ENCODE data around the gene ADAM11.
"Not testable (repeated sequence)": the region's sequence is repeated elsewhere in the genome, so short reads cannot be mapped to it uniquely, and the experiment has no call there.

The ADAM11 gene

DNA sequence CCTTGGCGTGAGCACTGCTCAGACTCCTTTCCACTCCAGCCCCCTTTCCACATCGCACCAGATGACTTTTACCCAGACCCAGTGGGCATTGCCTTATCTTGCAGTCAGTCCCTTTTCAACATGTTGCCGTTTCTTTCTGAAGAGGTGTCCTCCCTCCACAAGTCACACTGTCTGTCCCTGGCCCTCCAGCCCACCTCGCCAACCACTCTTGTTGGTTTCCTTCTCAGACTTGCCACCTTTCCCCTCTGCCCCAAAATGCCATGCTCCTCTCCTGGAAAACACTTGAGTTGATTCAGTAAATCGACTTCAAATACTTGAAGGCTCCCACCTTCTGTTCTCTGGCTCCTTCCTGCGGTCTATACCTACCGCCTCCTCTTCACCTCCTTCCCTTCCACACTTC, 7.5 kb upstream of the ADAM11 start:
- no peak overlapping the region for H3K4me3 ChIP-seq (ENCODE audit: low read depth, low read length)
- DNase-seq (ENCODE audit: low read depth): no peak
- in situ Hi-C loops (cut with HindIII; ENCODE audit: low sequenced_read_pairs): loop anchor here (5.0 kb wide), 1 partner anchor 91 kb away; no protein-coding TSS in a partner anchor
- TF ChIP-seq, protein P1, sequence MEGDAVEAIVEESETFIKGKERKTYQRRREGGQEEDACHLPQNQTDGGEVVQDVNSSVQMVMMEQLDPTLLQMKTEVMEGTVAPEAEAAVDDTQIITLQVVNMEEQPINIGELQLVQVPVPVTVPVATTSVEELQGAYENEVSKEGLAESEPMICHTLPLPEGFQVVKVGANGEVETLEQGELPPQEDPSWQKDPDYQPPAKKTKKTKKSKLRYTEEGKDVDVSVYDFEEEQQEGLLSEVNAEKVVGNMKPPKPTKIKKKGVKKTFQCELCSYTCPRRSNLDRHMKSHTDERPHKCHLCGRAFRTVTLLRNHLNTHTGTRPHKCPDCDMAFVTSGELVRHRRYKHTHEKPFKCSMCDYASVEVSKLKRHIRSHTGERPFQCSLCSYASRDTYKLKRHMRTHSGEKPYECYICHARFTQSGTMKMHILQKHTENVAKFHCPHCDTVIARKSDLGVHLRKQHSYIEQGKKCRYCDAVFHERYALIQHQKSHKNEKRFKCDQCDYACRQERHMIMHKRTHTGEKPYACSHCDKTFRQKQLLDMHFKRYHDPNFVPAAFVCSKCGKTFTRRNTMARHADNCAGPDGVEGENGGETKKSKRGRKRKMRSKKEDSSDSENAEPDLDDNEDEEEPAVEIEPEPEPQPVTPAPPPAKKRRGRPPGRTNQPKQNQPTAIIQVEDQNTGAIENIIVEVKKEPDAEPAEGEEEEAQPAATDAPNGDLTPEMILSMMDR (IDR thresholded peaks at IDR 0.05; ENCODE audit: low read depth, low read length, missing control alignments): no peak

DNA sequence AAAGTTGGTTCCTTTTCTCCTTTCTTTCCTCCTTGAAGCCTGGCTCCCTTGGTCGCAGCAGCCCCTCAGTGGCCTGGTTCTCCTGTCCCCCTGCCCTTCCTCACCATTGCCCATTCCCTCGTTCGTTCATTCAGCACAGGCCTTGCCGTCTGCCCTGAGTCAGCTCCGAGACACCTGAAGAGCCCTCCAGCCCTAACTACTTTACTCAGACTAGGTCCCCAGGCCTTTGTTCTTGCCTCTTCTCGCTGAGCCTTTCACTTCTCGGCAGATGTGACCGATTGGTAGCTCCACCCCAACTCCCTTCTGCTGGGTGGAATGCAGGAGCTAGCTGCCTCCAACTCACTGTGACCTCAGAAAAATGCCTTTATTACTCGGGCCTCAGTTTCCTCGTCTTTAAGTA, 7.0 kb upstream of the ADAM11 start:
- H3K4me3 ChIP-seq (ENCODE audit: low read depth, low read length): no peak overlapping the region
- TF ChIP-seq, protein P1 (IDR thresholded peaks at IDR 0.05; ENCODE audit: low read depth, low read length, missing control alignments): no peak
- no peak for DNase-seq (ENCODE audit: low read depth)
- in situ Hi-C loops (cut with HindIII; ENCODE audit: low sequenced_read_pairs): loop anchor here (5.0 kb wide), 1 partner anchor 90 kb away; no protein-coding TSS in a partner anchor

DNA sequence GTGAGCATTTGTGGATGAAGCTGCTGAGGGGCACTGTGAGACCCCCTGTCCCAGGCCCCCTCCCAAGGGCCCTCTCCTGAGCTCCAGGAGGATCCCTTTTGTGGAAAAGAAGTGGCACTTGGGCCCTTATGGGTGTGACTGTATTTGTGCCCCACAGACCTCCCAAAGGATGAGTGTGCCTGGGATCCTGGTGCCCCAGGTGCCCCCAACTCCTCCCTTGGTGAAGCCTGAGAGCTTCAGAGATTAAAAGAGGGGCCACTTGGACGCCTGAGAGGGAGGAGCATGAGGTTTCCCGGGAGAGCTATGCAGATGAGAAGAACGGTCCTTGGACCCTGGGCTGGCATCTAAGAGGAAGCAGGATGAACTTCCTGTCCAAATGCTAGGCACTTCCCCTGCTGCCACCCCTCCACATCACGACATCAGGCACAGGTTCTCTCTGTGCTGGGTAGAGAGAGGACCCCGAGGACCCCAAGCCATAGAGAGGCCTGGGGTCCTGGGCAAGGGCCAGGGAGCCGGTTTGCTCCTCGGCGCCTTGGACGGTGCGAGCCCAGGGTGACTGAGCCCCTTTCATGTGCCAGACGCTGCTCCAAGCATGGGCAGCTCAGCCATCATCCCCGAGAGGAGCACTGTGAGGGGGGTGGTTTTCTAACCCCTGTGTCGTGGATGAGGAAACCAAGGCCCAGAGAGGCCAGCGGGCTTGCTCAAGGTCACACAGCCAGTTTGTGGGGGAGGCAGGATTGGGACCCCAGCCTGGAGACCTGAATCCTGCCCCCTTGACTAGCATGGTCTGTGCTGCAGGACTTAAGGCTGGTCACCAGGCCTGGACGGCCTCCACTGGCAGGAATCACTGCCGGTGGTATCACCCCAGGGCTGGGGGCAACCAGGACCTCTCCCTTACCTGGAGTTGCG, 5.6 kb upstream of the ADAM11 start:
- TF ChIP-seq, protein P1 (IDR thresholded peaks at IDR 0.05; ENCODE audit: low read depth, low read length, missing control alignments): no peak
- in situ Hi-C loops (cut with HindIII; ENCODE audit: low sequenced_read_pairs): loop anchor here (5.0 kb wide), 1 partner anchor 89 kb away; no protein-coding TSS in a partner anchor
- no peak for DNase-seq (ENCODE audit: low read depth)
- H3K4me3 ChIP-seq (ENCODE audit: low read depth, low read length): no peak overlapping the region

DNA sequence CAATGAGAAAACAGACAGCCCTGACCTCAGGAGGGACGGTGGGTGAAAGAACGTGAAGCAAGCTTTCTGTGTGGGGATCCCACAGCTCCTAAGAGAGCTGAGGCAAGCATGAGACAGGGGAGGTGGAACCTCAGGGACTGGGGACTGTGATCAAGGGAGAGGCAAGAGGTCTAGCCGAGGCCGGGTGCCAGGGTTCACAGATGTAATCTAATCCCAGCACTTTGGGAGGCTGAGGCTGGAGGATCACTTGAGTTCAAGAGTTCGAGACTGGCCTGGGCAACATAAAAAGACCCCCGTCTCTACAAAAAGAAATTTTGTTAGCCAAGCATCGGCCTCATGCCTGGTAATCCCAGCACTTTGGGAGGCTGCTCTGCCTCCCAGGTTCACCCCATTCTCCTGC, 4.5 kb upstream of the ADAM11 start:
- in situ Hi-C loops (cut with HindIII; ENCODE audit: low sequenced_read_pairs): loop anchor here (5.0 kb wide), 1 partner anchor 88 kb away; no protein-coding TSS in a partner anchor
- no peak for DNase-seq (ENCODE audit: low read depth)
- no peak overlapping the region for H3K4me3 ChIP-seq (ENCODE audit: low read depth, low read length)
- TF ChIP-seq, protein P1 (IDR thresholded peaks at IDR 0.05; ENCODE audit: low read depth, low read length, missing control alignments): no peak

DNA sequence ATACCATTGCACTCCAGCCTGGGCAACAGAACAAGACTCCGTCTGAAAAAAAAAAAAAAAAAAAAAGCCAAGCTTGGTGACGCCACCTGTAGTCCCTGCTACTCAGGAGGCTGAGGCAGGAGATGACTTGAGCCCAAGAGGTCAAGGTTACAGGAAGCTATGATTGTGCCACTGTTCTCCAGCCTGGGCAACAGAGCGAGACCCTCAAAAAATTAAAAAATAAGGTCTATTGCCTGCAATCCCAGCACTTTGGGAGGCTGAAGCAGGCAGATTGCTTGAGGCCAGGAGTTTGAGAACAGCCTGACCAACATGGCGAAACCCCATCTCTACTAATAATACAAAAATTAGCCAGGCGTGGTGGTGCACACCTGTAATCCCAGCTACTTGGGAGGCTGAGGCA, 3.6 kb upstream of the ADAM11 start:
- in situ Hi-C loops (cut with HindIII; ENCODE audit: low sequenced_read_pairs); H3K4me3 ChIP-seq (ENCODE audit: low read depth, low read length): not testable (repeated sequence)

DNA sequence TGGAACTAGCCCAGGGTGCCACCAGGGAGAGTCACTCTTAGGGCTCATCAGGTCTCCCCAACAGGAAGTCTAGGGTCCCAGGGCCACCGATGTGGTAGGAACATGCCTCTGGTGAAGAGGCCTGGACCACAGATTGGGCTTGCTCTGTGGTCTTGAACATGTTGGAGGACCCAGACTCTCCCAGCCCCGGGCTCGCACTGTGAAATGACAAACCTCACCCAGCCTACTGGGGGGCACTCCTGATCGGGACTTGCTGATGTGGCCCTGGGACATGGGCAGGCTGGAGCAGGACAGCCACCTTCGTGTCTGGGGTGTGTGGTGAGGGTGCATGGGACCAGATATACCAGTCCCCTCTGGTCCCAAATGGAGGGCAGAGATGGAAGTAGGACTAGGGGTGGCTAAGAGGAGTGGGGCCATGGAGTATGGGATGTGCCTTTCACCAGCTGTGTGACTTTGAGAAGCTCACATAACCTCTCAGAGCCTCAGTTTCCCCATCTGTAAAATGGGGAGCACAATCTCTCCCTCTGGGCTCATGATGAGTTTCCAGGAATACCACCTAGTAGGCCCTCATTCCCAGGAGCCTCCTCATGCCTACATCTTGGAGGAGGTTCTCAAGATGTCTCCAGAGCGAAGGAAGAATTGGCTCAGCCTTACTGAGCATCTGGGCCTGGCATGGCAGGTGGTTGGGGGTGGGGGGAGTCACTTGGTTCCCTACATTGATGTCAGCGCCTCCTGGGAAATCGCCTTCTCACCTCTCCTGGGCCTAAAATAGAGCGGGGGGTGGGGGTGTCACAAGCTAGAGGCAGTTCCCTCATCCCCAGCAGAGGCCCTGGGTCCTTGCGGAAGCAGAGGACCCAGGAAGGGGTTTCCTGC, 1.5 kb upstream of the ADAM11 start:
- H3K4me3 ChIP-seq (ENCODE audit: low read depth, low read length): no peak overlapping the region
- TF ChIP-seq, protein P1 (IDR thresholded peaks at IDR 0.05; ENCODE audit: low read depth, low read length, missing control alignments): no peak
- DNase-seq (ENCODE audit: low read depth): no peak
- in situ Hi-C loops (cut with HindIII; ENCODE audit: low sequenced_read_pairs): no loop called here

More for the DNA sequence above, 3.6 kb upstream of the ADAM11 start:
- not testable (repeated sequence) for DNase-seq (ENCODE audit: low read depth)
